ENCODE measurements around the gene TP53INP2. TPM values are rescaled to one million over a fixed set of nuclear protein-coding genes. Genes with fewer than 3 reads are reported as not detected.
A peak's percentile ranks its signal among the peaks of the same experiment; 100 is the strongest.

The TP53INP2 gene, protein sequence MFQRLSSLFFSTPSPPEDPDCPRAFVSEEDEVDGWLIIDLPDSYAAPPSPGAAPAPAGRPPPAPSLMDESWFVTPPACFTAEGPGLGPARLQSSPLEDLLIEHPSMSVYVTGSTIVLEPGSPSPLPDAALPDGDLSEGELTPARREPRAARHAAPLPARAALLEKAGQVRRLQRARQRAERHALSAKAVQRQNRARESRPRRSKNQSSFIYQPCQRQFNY
- total RNA-seq (2021; fragmentation: NEBNext Ultra II Directional; extraction: Animal tissue kit (Norgen Biotek cat#: 25700)), result 4.5 and 4.8 TPM in 2 replicates
- polyA plus RNA-seq (2011; rRNA removed), result 2.4 and 2.9 TPM in 2 replicates
- polyA plus RNA-seq (2011; cell fraction: cytosol; rRNA removed), result 1.3 TPM
- 2.2 TPM for polyA plus RNA-seq (2011; cell fraction: nucleus; rRNA removed)
- polyA plus RNA-seq (2012, experiment 1 of 2), result 2.9 to 5.4 TPM (median 4.0 TPM) in 4 replicates
- polyA plus RNA-seq (2012, experiment 2 of 2), result 4.6 TPM
- polyA plus RNA-seq (2013, experiment 1 of 2), result 4.5 TPM
- polyA plus RNA-seq (2013, experiment 2 of 2), result 4.8 TPM
- 1.3 and 2.4 TPM in 2 replicates for polyA minus RNA-seq (2011; rRNA and poly(A)+ RNA removed)
- polyA minus RNA-seq (2011; cell fraction: cytosol; rRNA and poly(A)+ RNA removed), result 2.3 TPM
- 2.4 TPM for polyA minus RNA-seq (2011; cell fraction: nucleus; rRNA and poly(A)+ RNA removed)
- long read RNA-seq, experiment 1, partial matches to known transcripts, result 1 of 4 reads
- long read RNA-seq, experiment 1, other reads (novel, unspliced or antisense), result 3 of 4 reads
- long read RNA-seq, experiment 2, result 0 reads

DNA sequence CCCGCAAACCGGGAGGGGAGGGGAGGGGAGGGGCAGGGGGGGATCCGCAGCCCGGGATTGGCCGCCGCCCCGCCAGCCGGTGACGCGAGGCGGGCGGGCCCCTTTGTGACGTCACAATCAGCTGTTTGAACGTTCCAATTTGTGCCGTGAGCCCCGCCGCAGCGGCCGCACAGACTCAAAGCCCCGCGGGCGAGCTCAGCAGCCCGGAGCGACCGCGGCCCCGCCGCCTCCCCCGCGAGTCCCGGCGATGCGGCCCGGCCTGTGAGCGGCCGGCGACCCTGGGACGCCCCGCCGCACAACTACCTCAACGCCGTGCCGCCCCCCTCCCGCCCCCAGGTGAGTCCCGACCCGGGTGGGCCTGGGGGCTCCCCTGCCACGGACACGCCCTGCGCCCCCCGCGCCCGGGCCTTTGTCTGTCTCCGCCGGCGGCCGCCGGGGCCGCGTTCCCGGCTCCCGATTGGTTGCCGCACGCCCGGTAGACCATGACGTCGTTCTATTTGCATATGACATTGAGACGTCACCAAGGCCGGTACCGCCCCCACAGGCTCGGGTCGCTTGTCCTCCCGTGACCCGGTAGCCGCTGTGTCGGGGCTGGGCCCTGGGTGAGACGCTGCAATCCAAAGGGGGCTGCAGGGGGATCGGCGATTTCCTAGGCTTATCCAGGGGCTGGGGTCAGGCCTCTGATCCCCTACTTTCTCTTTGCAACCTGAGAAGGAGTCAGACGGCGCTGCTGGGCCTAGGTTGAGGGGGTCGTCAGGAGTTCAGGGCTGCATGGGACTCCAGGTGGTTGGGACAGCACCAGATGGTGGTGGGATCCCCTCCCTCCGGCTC lies at the start of gene TP53INP2:
Gene TP53INP2, plus strand, starts transcription at position 168 of the 831 bp plus-strand sequence. CDS start 4,396 bp downstream, outside the sequence.
- H2BK5ac ChIP-seq (ENCODE audit: low read depth, low read length), result no peak within 1 kb of the TSS
- H2BK12ac ChIP-seq (ENCODE audit: low read depth, low read length), result 0 out of 2 replicates have a peak within 1 kb of the TSS, but pooled peaks have one; percentile 80
- H3K9me3 ChIP-seq (ENCODE audit: insufficient read depth in 2 of 2, low read depth in 1 of 2, low read length in 1 of 2), result no peaks in the 10 kb centered on the region
- H4K20me1 ChIP-seq (replicated peaks in 1 of 2; ENCODE audit: control insufficient read depth in 1 of 2, insufficient read depth in 2 of 2, low read length in 2 of 2), result peaks cover 0 to 2% of the 10 kb centered on the region in 2 experiments
- H3K23ac ChIP-seq (ENCODE audit: insufficient read length), result no peak within 1 kb of the TSS
- peaks cover 0 to 16% (median 13%) of the 10 kb centered on the region in 4 experiments; a peak in 6 of 7 replicates for H3K27me3 ChIP-seq (replicated peaks in 1 of 4; ENCODE audit: control insufficient read depth in 3 of 4, extremely low read depth in 1 of 4, insufficient read depth in 3 of 4, low read length in 3 of 4)
- H2BK15ac ChIP-seq (ENCODE audit: low read length), result 0 out of 2 replicates have a peak within 1 kb of the TSS, but pooled peaks have one; percentile 83
- FAIRE-seq (no peak), DNase-seq (ENCODE audit: low read depth in 1 of 2, low spot score in 2 of 2) (peak in 1 of 2 experiments; percentile 95)
- no peak within 1 kb of the TSS for H3K4ac ChIP-seq (replicated peaks; ENCODE audit: insufficient read length, low read depth, low read length)
- peak within 1 kb of the TSS; percentile 75 to 90 (median 82) for H3K4me3 ChIP-seq (ENCODE audit: extremely low read depth in 1 of 4, insufficient read depth in 2 of 4, low read depth in 3 of 4, low read length in 4 of 4)
- H3K9ac ChIP-seq (replicated peaks in 1 of 4; ENCODE audit: extremely low read depth in 1 of 4, low read depth in 3 of 4, low read length in 3 of 4), result peak within 1 kb of the TSS; percentile 54 to 82 (median 72); a peak in 6 of 7 replicates
- H3K4me1 ChIP-seq (replicated peaks in 1 of 4; ENCODE audit: control insufficient read depth in 3 of 4, insufficient read depth in 4 of 4, low read length in 3 of 4), result peaks cover 0 to 9% (median 5%) of the 10 kb centered on the region in 4 experiments; a peak in 4 of 7 replicates
- peak within 1 kb of the TSS; percentile 87 for H2AFZ ChIP-seq (ENCODE audit: low read length)
- no peak within 1 kb of the TSS for H2AK5ac ChIP-seq (ENCODE audit: low read depth, low read length)
- H3K56ac ChIP-seq (replicated peaks; ENCODE audit: insufficient read length, low read depth, low read length), result no peak within 1 kb of the TSS
- WGBS, 2 experiments (ENCODE audit: extremely low coverage in 1 of 2, insufficient coverage in 1 of 2, insufficient read length in 1 of 2, insufficient replicate concordance in 2 of 2, low coverage in 1 of 2, low lambda C conversion rate in 2 of 2, missing lambda C conversion rate in 1 of 2), result 4% methylated on average over 34 of the region's 82 CpGs; no CpG with 5 or more reads in 1 of the 2 experiments
- H3K36me3 ChIP-seq (ENCODE audit: control insufficient read depth in 2 of 4, insufficient read depth in 4 of 4, low read length in 3 of 4), result no peaks in the 10 kb centered on the region
- H3K18ac ChIP-seq (ENCODE audit: extremely low read depth, low read length), result peak within 1 kb of the TSS; percentile 24; the same call in 1 of the 2 replicates
- no peak within 1 kb of the TSS for H4K91ac ChIP-seq (replicated peaks; ENCODE audit: insufficient read length, low read length)
- no peaks in the 10 kb centered on the region for H3K79me2 ChIP-seq (ENCODE audit: control insufficient read depth in 1 of 2, insufficient read depth in 2 of 2, low read length in 2 of 2)
- peak within 1 kb of the TSS; percentile 73; the same call in 1 of the 2 replicates for H3K27ac ChIP-seq (ENCODE audit: low read depth, low read length)
- H2BK120ac ChIP-seq (replicated peaks; ENCODE audit: low read depth, low read length), result no peak within 1 kb of the TSS
- ChIA-PET CTCF (ENCODE audit: partially characterized antibody) (interaction anchor here (0.5 to 6.5 kb wide), 8 partner anchors 19 to 186 kb away, joined by 3 to 48 read pairs (median 4); no protein-coding TSS in a partner anchor), POLR2A (ENCODE audit: partially characterized antibody) (interaction anchor here (1.0 to 1.7 kb wide), 8 partner anchors 10 to 402 kb away, joined by 3 to 8 read pairs (median 3); partner anchors contain the start of genes DYNLRB1 and PIGU)
- H2BK20ac ChIP-seq (ENCODE audit: low read length), result no peak within 1 kb of the TSS
- peak within 1 kb of the TSS; percentile 96 to 100 for H3K4me2 ChIP-seq (ENCODE audit: insufficient read depth in 1 of 2, low read depth in 2 of 2, low read length in 2 of 2)
- H4K8ac ChIP-seq (ENCODE audit: extremely low read depth, insufficient read depth, low read length), result peak within 1 kb of the TSS; percentile 77
- H3K79me1 ChIP-seq (ENCODE audit: low read depth, low read length), result no peaks in the 10 kb centered on the region
- H4K5ac ChIP-seq (ENCODE audit: insufficient read length, low read depth, low read length), result no peak within 1 kb of the TSS
- peaks cover 7% of the 10 kb centered on the region; the same call in 1 of the 2 replicates for H3K23me2 ChIP-seq (ENCODE audit: low read depth, low read length)
- peak within 1 kb of the TSS; percentile 82 for H3K14ac ChIP-seq (ENCODE audit: insufficient read length)
- TF ChIP-seq NANOG (IDR thresholded peaks at IDR 0.05; ENCODE audit: insufficient read depth, low read depth, low read length, poor library complexity, severe bottlenecking), result no peak
- no peak for TF ChIP-seq CEBPB (IDR thresholded peaks at IDR 0.05; ENCODE audit: low read depth, low read length)
- no peak; a peak in 1 of 3 replicates for TF ChIP-seq EP300 (IDR thresholded peaks at IDR 0.05; ENCODE audit: borderline replicate concordance in 1 of 2, low read depth in 2 of 2, low read length in 2 of 2)
- TF ChIP-seq, protein P1, sequence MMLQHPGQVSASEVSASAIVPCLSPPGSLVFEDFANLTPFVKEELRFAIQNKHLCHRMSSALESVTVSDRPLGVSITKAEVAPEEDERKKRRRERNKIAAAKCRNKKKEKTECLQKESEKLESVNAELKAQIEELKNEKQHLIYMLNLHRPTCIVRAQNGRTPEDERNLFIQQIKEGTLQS (IDR thresholded peaks at IDR 0.05; ENCODE audit: insufficient read depth, low read depth, low read length), result no peak
- no peak for TF ChIP-seq GTF2F1 (IDR thresholded peaks at IDR 0.05; ENCODE audit: borderline replicate concordance, low read depth, low read length)
